GM12892 (cell line): ENCODE data around the gene TAS2R16.

Experiments
- POLR2A ChIP-seq: IDR thresholded peaks from 2 replicates; pipeline ENCODE4 v1.6.1; 2011; ENCODE audit warnings: low read depth, low read length, control low read depth
- TAF1 ChIP-seq: IDR thresholded peaks from 2 replicates; pipeline ENCODE4 v1.6.1; 2011; ENCODE audit warnings: low read depth, mild to moderate bottlenecking, control low read depth, low read length, borderline replicate concordance

DNA sequence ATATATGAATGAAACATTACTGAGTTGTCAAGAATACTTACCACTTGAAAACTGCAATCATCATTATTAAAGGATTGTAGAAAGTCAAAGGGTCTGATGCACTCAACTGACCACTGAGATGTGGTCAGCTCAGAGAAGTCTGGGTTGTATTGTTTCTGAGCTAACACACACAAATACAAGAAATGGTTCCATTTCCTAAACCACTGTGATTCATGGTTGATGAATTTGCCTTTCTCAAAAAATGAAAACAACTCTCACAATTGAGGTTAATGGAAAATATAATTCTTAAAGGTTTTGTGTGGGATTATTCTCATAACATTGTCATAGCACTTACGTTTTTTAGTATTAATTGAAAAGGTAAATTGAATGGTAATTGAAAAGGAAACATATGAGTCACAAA is 45.6 kb upstream of the TAS2R16 start:
- TF ChIP-seq POLR2A (no peak), TAF1 (no peak)
